ENCODE data around the gene BBS12. TPM values are rescaled to one million over a fixed set of nuclear protein-coding genes. Genes with fewer than 3 reads are reported as not detected.

BBS12 gene
- total and polyA plus RNA-seq, 11 donors: 1.1 to 11.9 (median 6.8) TPM

DNA sequence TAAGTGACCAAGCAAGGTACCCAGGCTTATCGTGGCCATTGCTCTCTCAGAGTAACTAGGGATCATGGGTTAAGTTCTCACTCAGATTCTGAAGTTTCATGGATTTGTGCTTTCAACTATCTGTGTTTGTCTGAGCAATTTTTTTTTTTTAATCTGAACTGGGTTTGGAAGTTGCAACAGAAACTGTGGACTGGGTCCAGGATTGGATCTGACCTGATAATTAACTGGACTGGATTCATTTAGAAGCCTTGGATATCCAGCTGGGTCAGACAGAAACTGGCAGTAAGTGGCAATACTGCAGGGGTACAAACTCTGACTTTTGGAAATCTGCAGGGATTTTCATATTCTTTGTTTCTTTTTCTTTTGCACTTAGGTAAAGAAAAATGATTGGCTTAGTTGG is 55.4 kb downstream of the BBS12 start:
- DNase-seq: no peak
- Histone ChIP-seq H3K27ac (no peak overlapping the region), H3K4me3 (no peak overlapping the region), H3K9me3 (peaks cover 0 to 4% (median 0%) of the 10 kb centered on the region in 12 donors), H3K4me1 (peaks cover 0 to 18% (median 12%) of the 10 kb centered on the region in 12 donors), H3K27me3 (no peaks in the 10 kb centered on the region), H3K36me3 (no peaks in the 10 kb centered on the region)
- ATAC-seq: no peak
- no peak for TF ChIP-seq POLR2A (IDR thresholded peaks at IDR 0.05)
- TF ChIP-seq, protein P1, sequence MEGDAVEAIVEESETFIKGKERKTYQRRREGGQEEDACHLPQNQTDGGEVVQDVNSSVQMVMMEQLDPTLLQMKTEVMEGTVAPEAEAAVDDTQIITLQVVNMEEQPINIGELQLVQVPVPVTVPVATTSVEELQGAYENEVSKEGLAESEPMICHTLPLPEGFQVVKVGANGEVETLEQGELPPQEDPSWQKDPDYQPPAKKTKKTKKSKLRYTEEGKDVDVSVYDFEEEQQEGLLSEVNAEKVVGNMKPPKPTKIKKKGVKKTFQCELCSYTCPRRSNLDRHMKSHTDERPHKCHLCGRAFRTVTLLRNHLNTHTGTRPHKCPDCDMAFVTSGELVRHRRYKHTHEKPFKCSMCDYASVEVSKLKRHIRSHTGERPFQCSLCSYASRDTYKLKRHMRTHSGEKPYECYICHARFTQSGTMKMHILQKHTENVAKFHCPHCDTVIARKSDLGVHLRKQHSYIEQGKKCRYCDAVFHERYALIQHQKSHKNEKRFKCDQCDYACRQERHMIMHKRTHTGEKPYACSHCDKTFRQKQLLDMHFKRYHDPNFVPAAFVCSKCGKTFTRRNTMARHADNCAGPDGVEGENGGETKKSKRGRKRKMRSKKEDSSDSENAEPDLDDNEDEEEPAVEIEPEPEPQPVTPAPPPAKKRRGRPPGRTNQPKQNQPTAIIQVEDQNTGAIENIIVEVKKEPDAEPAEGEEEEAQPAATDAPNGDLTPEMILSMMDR (IDR thresholded peaks at IDR 0.05): no peak
- WGBS, 4 donors: 43 to 75% (median 65%) methylated on average over 1 of the region's 1 CpG
- intact Hi-C loops (cut with DNase I): loop anchor here in 2 of 10 donors (5.0 to 10.0 kb wide), 2 partner anchors 34 to 1047 kb away; no protein-coding TSS in a partner anchor

DNA sequence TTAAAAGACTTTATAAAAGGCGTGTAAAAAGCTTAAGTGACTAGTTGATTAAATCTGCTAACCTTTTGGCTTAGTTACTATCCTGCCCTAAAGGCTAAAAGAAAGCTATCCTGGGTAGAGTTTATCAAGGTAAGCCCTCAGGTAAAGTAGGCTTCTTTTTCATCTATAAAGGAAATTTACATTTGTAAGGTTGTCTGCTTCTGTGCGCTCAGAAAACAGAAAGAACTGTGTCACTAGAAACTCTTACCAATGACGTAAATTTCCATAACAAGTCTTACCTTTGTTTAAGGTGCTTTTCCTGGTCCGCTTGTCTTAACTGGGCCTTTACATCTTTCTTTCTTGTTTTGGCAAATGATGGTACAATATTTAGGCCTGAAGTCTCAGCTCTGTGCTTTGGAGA is 56.4 kb downstream of the BBS12 start:
- Histone ChIP-seq H3K4me3 (no peak overlapping the region), H3K9me3 (peaks cover 0 to 4% (median 0%) of the 10 kb centered on the region in 12 donors), H3K36me3 (no peaks in the 10 kb centered on the region), H3K27ac (no peak overlapping the region), H3K4me1 (peaks cover 0 to 8% (median 5%) of the 10 kb centered on the region in 12 donors), H3K27me3 (no peaks in the 10 kb centered on the region)
- intact Hi-C loops (cut with DNase I): loop anchor here in 2 of 10 donors (5.0 to 10.0 kb wide), 2 partner anchors 33 to 1046 kb away; no protein-coding TSS in a partner anchor
- no peak for TF ChIP-seq POLR2A (IDR thresholded peaks at IDR 0.05)
- TF ChIP-seq, protein P1 (IDR thresholded peaks at IDR 0.05): no peak
- DNase-seq (no peak), ATAC-seq (no peak)
- WGBS, 4 donors: 94 to 98% (median 96%) methylated on average over 4 of the region's 4 CpGs

DNA sequence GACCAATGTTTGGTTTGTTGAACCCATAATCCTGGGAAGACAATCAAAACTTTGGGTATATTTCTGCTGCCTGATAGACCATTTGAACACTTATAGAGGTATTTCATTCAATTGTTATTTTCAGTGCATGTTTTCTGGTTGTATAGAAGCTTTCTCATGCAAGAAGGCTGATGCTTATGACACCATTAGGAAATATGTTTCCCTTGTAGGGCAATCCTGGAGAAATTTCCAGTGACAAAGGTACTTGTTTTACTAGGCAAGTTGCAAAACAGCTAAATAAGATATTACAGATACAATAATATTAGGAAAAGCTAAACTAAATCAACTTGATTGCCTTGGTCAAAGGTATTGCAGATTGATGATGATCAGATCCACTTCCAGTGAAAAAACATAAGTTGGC is 61.3 kb downstream of the BBS12 start:
- Histone ChIP-seq H3K9me3 (no peaks in the 10 kb centered on the region), H3K4me3 (no peak overlapping the region), H3K27ac (no peak overlapping the region), H3K36me3 (no peaks in the 10 kb centered on the region), H3K27me3 (no peaks in the 10 kb centered on the region), H3K4me1 (peaks cover 0 to 21% (median 14%) of the 10 kb centered on the region in 12 donors)
- ATAC-seq: no peak
- no peak for TF ChIP-seq POLR2A (IDR thresholded peaks at IDR 0.05)
- TF ChIP-seq, protein P1 (IDR thresholded peaks at IDR 0.05): no peak
- no peak for DNase-seq
- intact Hi-C loops (cut with DNase I): no loop called here

Other genes with a start within 250 kb of the BBS12 start
- gene IL21, start 111.6 kb upstream of the BBS12 start, total RNA-seq: not detected
- gene IL21, start 111.6 kb upstream of the BBS12 start, polyA plus RNA-seq: not detected
- gene FGF2, start 94.1 kb downstream of the BBS12 start, total RNA-seq: 10 to 100 TPM in 1 of 9 donors, 1 to 10 TPM in 8; 3.9 to 14.4 (median 6.4) TPM
- gene FGF2, start 94.1 kb downstream of the BBS12 start, polyA plus RNA-seq: 1 to 10 TPM; 2.2 to 4.1 TPM
- 10 to 100 TPM in 6 of 9 donors, 1 to 10 TPM in 3; 6.7 to 19.8 (median 15.1) TPM for gene NUDT6, start 189.9 kb downstream of the BBS12 start, total RNA-seq
- 10 to 100 TPM in 1 of 2 donors, 1 to 10 TPM in 1; 6.9 to 22.5 TPM for gene NUDT6, start 189.9 kb downstream of the BBS12 start, polyA plus RNA-seq

Data from heart left ventricle (tissue), 16 donors.